Smooth muscle cell of trachea (primary cell): ENCODE measurements around the gene SELL. TPM values are rescaled to one million over a fixed set of nuclear protein-coding genes. Genes with fewer than 3 reads are reported as not detected.

Source experiments
- total RNA-seq: library from RNA; depleted of rRNA; stranded (reverse); fragments of >200 nt; gene quantifications from 2 replicates; pipeline ENCODE4 v1.2.1, GENCODE V29; 2014

SELL gene
- total RNA-seq, result 0.15 and 0.50 TPM in 2 replicates

DNA sequence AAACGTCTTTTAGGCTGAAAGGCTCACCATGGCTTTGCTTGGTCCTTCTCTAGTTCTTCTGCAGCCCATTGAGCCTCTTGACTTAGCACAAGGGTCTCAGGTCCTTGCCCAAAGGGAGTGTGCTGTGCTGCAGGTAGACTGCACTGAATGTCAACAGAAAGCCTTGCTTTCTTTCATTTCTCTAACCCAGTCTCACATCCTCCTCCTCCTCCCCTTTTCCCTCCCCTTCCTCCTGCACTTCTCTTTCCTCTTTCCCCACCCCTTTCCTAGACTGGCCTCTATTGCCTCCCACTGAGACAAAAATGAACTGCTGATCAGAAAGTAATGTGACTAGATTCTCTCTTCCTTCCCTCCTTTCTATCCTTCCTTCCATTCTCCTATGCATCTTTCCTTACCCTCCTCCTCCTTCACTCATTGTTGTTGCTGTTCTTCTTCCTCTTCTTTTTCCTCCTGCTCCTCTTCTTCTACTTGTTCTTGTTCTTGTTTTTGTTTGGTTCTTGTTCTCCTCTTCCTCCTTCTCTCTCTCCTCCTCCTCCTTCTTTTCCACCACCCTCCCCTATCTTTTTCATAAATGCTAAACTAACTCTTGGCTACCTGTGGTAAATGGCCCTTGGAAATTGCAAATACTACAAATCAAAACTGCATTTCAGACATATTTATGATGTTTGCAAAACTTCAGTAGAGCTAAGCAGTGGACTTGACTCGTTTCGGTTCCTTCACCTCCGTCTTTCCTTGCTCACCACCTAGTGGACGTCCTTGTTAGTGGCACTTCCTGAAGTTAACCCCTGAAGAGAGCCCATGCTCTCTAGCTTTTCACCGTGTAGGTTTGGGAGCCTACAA, at the start of gene SELL:
TSS of gene SELL (minus strand) at position 152 of the 840 bp plus-strand sequence. CDS start at position 30, 122 bp downstream.

DNA sequence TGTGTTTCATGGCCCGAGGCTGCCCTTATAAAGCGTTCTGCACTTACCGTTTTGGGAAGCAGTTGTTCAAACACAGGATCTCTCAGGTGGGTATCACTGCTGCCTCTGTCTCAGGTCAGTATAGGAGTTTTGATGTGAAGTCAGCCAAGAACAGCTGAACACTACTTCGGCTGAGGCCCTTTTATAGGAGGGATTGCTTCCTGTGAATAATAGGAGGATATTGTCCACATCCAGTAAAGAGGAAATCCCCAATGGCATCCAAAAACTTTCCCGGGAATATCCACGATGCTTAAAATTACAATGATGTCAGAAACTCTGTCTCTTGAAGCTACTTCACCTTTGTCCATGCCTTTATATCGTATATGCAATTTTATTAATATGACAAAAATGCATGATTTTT, 22.5 kb upstream of the SELL start, which contains the start of gene SELE:
TSS of gene SELE (minus strand) at position 156 of the 400 bp plus-strand sequence. CDS start 467 bp downstream, outside the sequence.

Other genes with a start within 250 kb of the SELL start
- gene SLC19A2, start 225.7 kb downstream of the SELL start, total RNA-seq, result 8.0 and 8.9 TPM in 2 replicates
- gene F5, start 125.1 kb downstream of the SELL start, total RNA-seq, result under 0.01 TPM in 1 of 2 replicates, not detected in the other
- not detected in 2 replicates for gene SELP, start 81.5 kb downstream of the SELL start, total RNA-seq
- gene SELE, start 22.5 kb upstream of the SELL start, total RNA-seq, result 0.17 TPM in 1 of 2 replicates, not detected in the other
- 5.1 and 8.9 TPM in 2 replicates for gene METTL18, start 83.3 kb upstream of the SELL start, total RNA-seq
- 12.8 and 13.6 TPM in 2 replicates for gene SCYL3, start 182.3 kb upstream of the SELL start, total RNA-seq